HEK293 (cell line): ENCODE data around the gene NISCH.

Experiments used
- CTCF ChIA-PET: fragments of 350-600 bp; formaldehyde crosslinking; extraction: SDS; loops from one replicate; lab custom pipeline; 2021; ENCODE audit warnings: antibody characterized with exemption; lab: Yijun Ruan, JAX
- POLR2A ChIA-PET: fragments of 300-600 bp; formaldehyde crosslinking; extraction: SDS; loops from one replicate; lab custom pipeline; 2020; ENCODE audit warnings: antibody characterized with exemption, inconsistent platforms; lab: Yijun Ruan, JAX
- H3K27ac ChIP-seq: fragments of 200-500 bp; sonication (Bioruptor generic); 2 replicates; pipeline ENCODE4 v1.5.1; 2014; ENCODE audit warnings: low read depth, low read length, control low read depth, inconsistent platforms; ENCODE audit errors: extremely low read depth
- H3K36me3 ChIP-seq, 2 experiments: fragments of 200-500 bp in 1 of 2; sonication (Bioruptor generic) in 1 of 2; 1 replicate in 1 of 2; 2 replicates in 1 of 2; pipeline ENCODE4 v1.5.1; 2014 to 2017; ENCODE audit warnings: inconsistent platforms in 2 of 2, low read length in 2 of 2; ENCODE audit not compliant: control insufficient read depth in 2 of 2, insufficient read depth in 1 of 2
- H3K4me1 ChIP-seq: fragments of 200-500 bp; sonication (Bioruptor generic); 2 replicates; pipeline ENCODE4 v1.5.1; 2014; ENCODE audit warnings: mild to moderate bottlenecking, low read length, inconsistent platforms; ENCODE audit not compliant: control insufficient read depth, insufficient read depth
- H3K4me3 ChIP-seq: 2 replicates; pipeline ENCODE4 v1.5.1; 2011; ENCODE audit warnings: low read depth, mild to moderate bottlenecking, control low read depth, low read length, moderate library complexity
- H3K9me3 ChIP-seq: fragments of 200-500 bp; sonication (Bioruptor generic); 2 replicates; pipeline ENCODE4 v1.5.1; 2014; ENCODE audit warnings: low read depth, low read length, inconsistent platforms; ENCODE audit not compliant: control insufficient read depth, insufficient read depth
- AEBP2 ChIP-seq: fragments of 450-650 bp; formaldehyde crosslinking; IDR thresholded peaks from 2 replicates; pipeline ENCODE4 v1.5.1; 2016; ENCODE audit warnings: missing biosample characterization, missing genetic modification characterization, borderline replicate concordance
- GLIS1 ChIP-seq: fragments of 450-650 bp; formaldehyde crosslinking; IDR thresholded peaks from 2 replicates; pipeline ENCODE4 v1.5.1; 2016; ENCODE audit warnings: missing biosample characterization, missing genetic modification characterization
- HOXD13 ChIP-seq: sonication (generic); formaldehyde crosslinking; IDR thresholded peaks from 2 replicates; pipeline ENCODE4 v1.8.0; 2022; ENCODE audit warnings: missing genetic modification reagents, borderline replicate concordance
- MZF1 ChIP-seq: fragments of 450-650 bp; formaldehyde crosslinking; IDR thresholded peaks from 2 replicates; pipeline ENCODE4 v1.5.1; 2017; ENCODE audit warnings: missing biosample characterization, missing genetic modification characterization, borderline replicate concordance
- ZNF112 ChIP-seq: fragments of 450-650 bp; formaldehyde crosslinking; IDR thresholded peaks from 2 replicates; pipeline ENCODE4 v1.5.0; 2017; ENCODE audit warnings: missing biosample characterization, missing genetic modification characterization
- ZNF146 ChIP-seq: fragments of 450-650 bp; formaldehyde crosslinking; IDR thresholded peaks from 2 replicates; pipeline ENCODE4 v1.5.1; 2016; ENCODE audit warnings: missing biosample characterization, missing genetic modification characterization
- ZNF311 ChIP-seq: fragments of 450-650 bp; formaldehyde crosslinking; IDR thresholded peaks from 2 replicates; pipeline ENCODE4 v1.5.1; 2017; ENCODE audit warnings: missing biosample characterization, missing genetic modification characterization, borderline replicate concordance
- ZNF335 ChIP-seq: fragments of 450-650 bp; formaldehyde crosslinking; conservative IDR thresholded peaks from 2 replicates; pipeline ENCODE4 v1.5.1; 2016; ENCODE audit warnings: missing biosample characterization, missing genetic modification characterization
- ZNF350 ChIP-seq: fragments of 450-650 bp; formaldehyde crosslinking; IDR thresholded peaks from 2 replicates; pipeline ENCODE4 v1.5.0; 2017; ENCODE audit warnings: missing biosample characterization, mild to moderate bottlenecking, missing genetic modification characterization
- ZNF423 ChIP-seq: fragments of 450-650 bp; formaldehyde crosslinking; IDR thresholded peaks from 2 replicates; pipeline ENCODE4 v1.5.1; 2016; ENCODE audit warnings: missing biosample characterization, missing genetic modification characterization
- ZNF530 ChIP-seq: fragments of 450-650 bp; formaldehyde crosslinking; IDR thresholded peaks from 2 replicates; pipeline ENCODE4 v1.5.1; 2016; ENCODE audit warnings: low read depth, missing biosample characterization, missing genetic modification characterization
- ZNF585B ChIP-seq: fragments of 450-650 bp; formaldehyde crosslinking; IDR thresholded peaks from 2 replicates; pipeline ENCODE4 v1.5.1; 2016; ENCODE audit warnings: missing biosample characterization, missing genetic modification characterization
- TF ChIP-seq, protein P1 (sequence below): fragments of 450-650 bp; formaldehyde crosslinking; IDR thresholded peaks from 2 replicates; pipeline ENCODE4 v1.5.1; 2016; ENCODE audit warnings: missing biosample characterization, missing genetic modification characterization

Gene NISCH

GRCh38 chr3:52527732-52528585 is 72.6 kb downstream of the NISCH start:
- H3K4me3 ChIP-seq, result no peak overlapping the region
- ChIA-PET POLR2A (no interaction called here), CTCF (no interaction called here)
- H3K36me3 ChIP-seq, result peaks cover 0 to 85% of the 10 kb centered on the region in 2 experiments; a peak in 1 of 3 replicates
- H3K4me1 ChIP-seq, result peaks cover 4% of the 10 kb centered on the region; the same call in 1 of the 2 replicates
- H3K27ac ChIP-seq, result no peak overlapping the region
- no peaks in the 10 kb centered on the region for H3K9me3 ChIP-seq
- TF ChIP-seq AEBP2, result no peak

DNA sequence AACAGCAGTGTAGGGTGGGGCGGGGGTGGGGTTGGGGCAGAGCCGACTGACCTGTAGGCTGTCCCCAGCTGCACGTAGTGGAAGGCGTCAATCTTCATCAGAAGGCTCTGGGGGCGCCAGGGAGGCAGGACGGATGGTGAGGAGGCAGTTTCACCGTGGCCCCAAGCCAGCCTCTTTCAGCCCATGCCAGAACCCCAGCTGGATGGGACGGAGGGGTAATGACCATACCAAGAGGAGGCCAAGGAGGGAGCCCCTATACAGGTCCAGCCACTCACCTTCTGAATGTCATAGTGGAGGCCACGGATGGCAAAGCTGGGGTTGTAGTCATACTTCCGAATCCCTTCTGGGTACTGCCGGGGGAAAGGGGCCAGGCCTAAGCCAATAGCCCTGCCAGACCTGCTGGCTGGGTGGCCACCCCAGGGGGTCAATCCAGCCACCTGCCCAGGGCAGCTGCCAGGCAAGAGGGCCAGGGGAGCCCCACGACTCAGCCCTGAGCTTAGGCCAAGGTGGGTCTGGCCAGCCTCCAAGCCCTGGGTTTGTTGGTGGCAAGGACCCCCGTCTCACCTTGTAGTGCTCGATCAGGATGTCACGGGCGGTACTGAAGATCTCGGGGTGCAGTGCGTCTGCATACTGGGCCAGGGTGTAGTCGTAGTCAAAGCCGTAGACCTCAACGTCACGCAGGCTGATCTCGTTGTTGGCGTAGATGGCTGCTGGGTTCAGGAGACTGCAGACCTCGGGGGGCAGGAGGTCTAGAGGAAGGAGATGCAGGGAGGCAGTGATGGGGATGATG is 73.4 kb downstream of the NISCH start:
- Histone ChIP-seq H3K27ac (no peak overlapping the region), H3K36me3 (peaks cover 0 to 80% of the 10 kb centered on the region in 2 experiments; a peak in 1 of 3 replicates), H3K4me3 (no peak overlapping the region), H3K9me3 (no peaks in the 10 kb centered on the region), H3K4me1 (peaks cover 4% of the 10 kb centered on the region; the same call in 1 of the 2 replicates)
- TF ChIP-seq MZF1 (no peak), ZNF112 (tag by site-specific recombination) (no peak), ZNF585B (tag by site-specific recombination) (no peak), GLIS1 (tag by site-specific recombination) (peak; percentile 42), ZNF311 (no peak), HOXD13 (CRISPR knock-in tag) (no peak)
- ChIA-PET POLR2A (no interaction called here), CTCF (no interaction called here)

DNA sequence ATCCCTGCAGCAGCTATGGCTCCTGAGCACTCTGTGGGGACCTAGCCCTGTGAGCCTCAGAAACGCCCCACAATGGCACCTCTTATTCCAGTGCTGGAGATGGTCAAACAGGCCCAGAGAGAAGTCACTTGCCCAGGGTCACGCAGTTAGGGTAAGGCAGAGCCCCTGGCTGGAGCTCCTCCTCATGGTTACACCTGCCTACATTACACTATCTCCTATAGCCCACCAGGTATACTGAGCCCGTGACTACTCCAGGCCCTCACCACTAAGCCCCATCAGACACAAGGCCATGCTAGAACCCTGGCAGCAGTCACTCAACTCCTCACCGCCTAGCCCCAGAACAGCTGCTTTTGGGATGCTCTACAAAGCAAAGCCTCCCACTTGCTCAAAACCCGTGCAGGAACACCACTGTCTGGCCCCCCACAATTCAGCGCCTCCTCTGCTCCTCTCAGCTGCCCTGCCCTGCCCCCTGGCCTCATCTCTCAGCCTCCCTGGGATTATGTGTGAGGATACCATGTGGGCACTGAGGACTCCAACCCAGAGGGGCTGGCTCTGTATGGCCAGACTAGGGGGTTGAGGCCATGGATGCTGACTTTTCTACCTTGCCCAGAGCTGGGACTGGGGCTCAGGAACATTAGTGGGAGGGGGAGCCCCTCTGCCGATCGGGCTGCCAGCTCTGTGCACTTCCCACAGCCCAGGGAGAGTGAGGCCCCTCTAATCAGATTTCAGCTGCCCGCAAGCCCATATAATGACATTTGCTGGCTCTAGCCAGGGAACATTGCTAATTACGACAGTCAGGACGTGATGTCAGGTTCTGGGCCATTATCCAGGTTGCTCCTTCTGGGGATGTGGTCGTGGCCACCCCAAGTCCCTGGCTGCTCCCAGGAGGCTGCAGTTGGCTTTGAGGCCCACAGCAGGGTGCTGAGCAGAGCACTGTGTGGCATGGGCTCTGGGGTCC is 74.3 kb downstream of the NISCH start:
- CTCF ChIA-PET, result no interaction called here
- H3K4me1 ChIP-seq, result peaks cover 4% of the 10 kb centered on the region; the same call in 1 of the 2 replicates
- no peaks in the 10 kb centered on the region for H3K9me3 ChIP-seq
- no peak overlapping the region for H3K4me3 ChIP-seq
- POLR2A ChIA-PET, result no interaction called here
- H3K36me3 ChIP-seq, result peaks cover 0 to 71% of the 10 kb centered on the region in 2 experiments; a peak in 1 of 3 replicates
- no peak overlapping the region for H3K27ac ChIP-seq
- TF ChIP-seq, protein P1, sequence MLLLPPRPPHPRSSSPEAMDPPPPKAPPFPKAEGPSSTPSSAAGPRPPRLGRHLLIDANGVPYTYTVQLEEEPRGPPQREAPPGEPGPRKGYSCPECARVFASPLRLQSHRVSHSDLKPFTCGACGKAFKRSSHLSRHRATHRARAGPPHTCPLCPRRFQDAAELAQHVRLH (tag by site-specific recombination), result no peak
- TF ChIP-seq ZNF423, result no peak
- no peak for TF ChIP-seq ZNF335 (tag by site-specific recombination)
- no peak for TF ChIP-seq ZNF530 (tag by site-specific recombination)
- TF ChIP-seq ZNF146 (tag by site-specific recombination), result no peak
- no peak for TF ChIP-seq ZNF350 (tag by site-specific recombination)
